GM18909 (cell line): ENCODE results near the gene BLTP3B.

ENCODE experiments used
- ATAC-seq: cut with Tn5 transposase; IDR thresholded peaks from one replicate; pipeline ENCODE4 v1.9.1; 2021; ENCODE audit warnings: mild to moderate bottlenecking; ENCODE audit not compliant: unreplicated experiment, poor library complexity

BLTP3B gene

DNA sequence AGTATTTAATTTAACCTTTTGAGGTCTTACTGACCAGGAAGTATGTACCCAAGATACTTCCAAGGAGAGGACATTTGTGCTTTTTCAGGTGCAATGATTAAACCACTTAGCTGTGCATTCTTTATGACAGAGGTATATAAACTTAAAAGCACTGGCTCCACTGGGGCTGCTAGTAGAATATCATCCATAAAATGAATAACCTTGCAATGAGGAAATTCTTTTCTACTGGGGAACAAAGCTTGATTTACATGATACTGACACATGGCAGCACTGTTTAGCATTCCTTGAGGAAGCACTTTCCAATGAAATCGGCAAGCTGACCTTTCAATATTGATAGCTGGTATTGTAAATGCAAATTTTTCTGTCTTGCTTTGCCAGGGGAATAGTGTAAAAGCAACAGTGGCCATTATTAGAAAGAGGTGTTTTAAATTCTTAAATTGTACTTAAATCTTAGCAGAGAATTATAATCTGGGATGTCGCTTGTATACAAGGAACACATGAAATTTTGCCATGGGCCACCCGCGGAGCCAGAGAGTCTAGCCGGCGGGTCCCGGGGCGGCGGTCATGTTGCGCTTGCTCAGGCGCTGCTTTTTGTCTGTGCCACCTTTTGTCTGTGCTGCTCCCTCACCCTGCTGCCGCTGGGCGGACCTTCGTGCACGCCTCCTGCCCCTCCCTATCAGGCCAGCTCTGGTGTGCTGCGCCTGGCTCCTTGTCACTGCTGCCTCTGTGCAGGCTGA lies 20.9 kb upstream of the BLTP3B start:
- ATAC-seq, result peak; percentile 98

DNA sequence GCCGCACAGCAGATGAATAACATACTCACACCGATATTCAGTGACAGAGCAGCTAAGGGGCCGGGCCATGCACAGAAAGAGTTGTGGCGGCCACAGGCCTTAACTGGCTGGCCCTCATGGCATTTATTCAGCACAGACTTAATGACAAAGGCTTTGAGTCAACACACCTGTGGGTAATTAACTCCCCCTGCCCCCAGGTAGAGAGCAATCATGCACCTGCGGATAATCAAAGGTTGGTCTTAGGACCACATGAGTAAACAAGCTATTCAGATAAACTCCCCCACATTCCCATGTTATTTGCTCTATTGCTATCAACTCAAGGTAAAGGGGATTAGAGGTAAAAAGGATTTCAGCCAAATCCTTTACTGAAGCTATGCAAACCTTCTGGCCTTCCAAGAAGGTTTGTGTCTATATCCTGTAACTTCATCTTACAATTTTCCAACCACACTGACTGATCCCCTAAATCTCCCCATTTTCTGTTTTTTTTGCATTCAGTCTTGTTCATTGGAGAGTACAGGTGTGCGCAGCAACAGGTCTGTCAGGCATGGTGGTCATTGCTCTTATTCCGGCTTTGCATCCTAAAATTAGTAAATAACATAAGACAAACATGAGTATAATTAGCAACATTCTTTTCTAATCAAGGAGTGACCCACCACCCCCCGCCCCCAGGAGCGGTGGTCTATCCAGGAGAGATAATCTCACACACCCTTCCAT lies 16.9 kb upstream of the BLTP3B start:
- no peak for ATAC-seq

DNA sequence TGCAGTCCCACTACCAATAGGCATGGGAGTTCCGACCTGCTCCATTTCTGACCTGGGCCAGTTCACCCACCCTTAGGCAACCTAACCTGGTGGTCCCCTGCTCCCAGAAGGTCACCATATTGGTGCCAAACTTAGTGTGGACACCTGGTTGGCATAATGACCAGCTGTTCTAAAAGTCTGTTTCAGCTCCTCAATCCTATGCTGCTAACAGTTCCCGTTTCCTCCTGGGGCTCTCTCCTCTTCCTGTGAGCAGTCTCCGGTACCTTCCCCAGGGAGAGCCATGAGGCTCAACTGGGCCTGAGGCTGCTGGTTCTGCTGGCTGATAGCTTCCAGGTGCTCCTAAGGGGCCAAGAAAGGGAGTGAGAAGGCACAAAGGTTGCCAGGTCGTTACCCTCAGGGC lies 15.9 kb upstream of the BLTP3B start:
- no peak for ATAC-seq

DNA sequence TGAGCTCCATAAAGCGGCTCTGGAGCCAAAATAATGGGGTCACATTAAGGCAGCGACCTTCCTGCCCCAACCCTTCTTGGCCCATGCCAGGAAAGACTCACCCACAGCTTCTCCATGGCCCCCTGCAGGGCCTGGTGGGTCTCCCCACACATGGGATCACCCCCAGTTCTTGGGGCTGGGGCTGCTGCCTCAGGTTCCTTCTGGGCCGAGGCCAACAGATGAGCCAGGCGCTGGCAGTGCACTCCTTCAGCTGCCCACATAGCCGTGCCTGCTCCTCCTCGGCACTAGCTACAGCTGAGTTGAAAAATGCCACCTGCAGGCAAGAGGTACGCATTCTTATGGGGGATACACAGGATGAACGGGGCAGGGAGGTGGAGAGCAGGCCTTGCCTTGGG lies 14.8 kb upstream of the BLTP3B start:
- no peak for ATAC-seq

DNA sequence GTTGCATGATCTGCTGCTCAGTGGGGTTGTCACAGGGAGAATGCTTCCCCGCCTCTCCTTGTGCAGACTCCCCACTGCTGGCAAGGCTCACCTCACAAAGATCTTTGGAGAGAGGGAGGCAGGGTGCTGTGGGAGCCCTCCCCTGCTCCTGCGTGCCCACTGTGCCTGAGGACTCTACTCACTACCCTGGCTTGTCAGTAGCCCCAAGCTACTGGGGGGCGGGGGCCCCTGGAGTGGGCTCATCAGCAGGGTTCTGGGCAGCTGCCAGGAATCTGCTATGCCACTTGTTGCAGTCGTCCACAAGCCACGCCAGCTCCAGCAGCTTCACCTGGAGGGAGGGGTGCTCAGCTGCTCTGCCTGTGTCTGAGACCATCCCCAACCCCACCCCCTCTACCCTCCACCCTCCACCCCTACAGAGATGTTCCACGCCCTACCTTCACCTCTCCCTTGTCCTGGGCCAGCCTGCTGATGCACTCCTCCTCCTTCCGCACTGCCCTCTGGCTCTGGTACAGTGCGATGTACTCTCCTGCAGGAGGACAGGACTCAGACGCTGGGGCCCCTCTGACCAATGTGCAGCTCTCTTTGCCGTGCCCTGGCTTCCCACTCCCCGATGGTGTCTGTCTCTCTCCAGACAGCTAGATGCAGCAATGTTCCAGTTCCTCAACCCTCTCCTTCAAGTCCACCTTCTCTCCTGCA lies 14.2 kb upstream of the BLTP3B start:
- no peak for ATAC-seq

DNA sequence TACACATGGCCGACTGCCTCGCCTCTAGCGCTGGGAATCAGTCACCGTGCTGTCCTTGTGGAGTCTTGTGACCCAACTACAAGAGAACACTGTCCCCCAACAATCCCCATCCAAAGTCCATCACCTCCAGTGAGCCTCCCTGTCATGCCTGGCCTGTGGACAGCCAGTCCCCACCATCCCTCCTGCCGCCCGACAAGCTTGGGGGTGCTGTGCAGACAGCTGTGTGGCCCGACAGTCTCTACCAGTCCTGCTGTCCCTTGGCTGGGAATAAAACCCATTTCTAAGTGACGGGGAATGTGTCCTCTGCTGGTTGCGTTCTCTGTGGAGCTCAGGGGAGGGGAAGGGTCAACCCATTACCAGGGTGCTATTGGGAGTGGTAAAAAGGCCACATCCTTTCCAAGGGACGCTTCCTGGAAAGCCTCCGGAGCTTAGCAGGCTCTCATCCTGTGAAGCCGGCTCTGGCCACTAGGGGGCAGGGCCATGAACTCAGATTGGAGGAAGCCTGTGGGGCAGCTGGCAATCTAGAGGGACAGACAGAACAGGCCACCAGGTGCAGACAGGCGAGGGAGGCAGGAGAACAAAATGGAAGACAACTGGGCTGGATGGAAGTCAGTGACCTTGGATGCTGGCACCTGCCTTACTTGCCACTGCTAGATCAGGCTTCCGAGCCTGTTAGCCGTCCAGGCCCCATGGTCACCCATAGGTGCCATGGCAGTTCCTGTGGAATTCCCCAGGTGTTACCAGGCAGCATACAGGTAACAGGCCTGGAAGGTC lies 12.0 kb upstream of the BLTP3B start:
- peak; percentile 72 for ATAC-seq

DNA sequence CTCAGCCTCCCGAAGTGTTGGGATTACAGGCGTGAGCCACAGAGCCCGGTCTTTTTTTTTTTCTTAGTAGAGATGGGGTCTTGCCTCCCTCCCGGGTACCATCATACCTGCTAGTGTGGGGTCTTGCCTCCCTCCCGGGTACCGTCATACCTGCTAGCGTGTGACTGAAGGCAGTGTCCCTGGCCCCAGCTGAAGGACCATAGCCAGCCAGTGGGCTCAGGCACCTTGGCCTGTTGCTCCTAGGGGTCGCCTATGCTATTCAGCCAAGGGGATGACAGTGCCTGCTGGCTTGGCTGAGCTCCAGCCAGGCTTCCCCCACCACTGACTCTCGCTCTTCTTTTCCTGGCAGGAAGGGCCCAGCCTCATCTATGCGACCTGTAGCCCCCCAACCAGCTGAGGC lies 10.5 kb upstream of the BLTP3B start:
- ATAC-seq, result no peak

DNA sequence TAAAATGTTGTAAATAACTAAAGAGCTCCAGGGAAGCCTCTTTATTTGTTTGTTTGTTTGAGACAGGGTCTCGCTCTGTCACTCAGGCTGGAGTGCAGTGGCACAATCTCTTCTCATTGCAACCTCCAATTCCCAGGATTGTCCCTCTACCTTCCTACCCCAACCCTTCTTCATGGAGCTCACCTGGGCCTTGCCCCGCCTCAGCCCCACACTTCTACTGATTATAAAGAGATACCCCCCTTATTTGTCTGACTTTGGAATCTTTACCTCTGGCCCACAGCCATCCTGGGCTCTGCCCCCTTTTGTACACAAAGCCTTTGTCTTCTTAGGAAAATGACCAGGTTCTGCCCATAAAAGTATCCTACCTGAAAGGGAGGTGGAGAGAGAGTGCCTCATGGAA lies 9.1 kb upstream of the BLTP3B start:
- ATAC-seq, result no peak

DNA sequence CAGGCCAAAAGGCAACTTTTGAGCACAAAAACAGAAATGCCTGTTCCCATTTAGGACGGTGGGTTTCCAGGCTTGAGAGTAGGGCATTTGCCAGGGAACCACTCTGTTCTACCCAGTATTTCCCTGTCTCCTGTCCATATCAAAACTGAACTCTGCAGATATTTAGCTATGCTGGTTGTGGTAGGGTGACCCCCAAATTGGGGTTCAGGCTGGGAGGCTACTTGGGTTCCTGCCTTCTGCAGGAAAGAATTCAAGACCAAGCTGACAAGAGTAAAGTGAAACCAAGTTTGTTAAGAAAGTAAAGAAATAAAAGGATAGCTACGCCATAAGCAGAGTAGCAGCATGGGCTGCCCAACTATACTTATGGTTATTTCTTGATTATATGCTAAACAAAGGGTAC lies 3.6 kb upstream of the BLTP3B start:
- ATAC-seq, result no peak

DNA sequence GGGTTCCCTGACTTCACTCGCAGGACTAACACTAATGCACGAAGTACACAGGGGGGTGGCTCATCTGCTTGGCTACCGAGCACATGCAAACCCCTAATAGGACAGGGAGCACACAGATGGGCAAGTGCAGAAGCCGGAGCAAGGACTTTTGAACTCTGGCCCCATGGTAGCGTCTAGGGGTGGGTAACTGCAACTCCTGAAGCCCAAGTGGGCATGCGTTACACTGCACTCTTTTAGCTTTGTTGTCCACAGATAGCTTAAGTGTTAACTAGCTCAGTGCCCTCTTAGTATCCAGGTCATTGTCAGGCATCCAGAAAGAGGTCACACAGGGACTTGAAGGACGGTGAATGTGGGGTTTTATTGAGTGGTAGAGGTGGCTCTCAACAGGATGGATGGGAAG lies 3.0 kb upstream of the BLTP3B start:
- no peak for ATAC-seq

DNA sequence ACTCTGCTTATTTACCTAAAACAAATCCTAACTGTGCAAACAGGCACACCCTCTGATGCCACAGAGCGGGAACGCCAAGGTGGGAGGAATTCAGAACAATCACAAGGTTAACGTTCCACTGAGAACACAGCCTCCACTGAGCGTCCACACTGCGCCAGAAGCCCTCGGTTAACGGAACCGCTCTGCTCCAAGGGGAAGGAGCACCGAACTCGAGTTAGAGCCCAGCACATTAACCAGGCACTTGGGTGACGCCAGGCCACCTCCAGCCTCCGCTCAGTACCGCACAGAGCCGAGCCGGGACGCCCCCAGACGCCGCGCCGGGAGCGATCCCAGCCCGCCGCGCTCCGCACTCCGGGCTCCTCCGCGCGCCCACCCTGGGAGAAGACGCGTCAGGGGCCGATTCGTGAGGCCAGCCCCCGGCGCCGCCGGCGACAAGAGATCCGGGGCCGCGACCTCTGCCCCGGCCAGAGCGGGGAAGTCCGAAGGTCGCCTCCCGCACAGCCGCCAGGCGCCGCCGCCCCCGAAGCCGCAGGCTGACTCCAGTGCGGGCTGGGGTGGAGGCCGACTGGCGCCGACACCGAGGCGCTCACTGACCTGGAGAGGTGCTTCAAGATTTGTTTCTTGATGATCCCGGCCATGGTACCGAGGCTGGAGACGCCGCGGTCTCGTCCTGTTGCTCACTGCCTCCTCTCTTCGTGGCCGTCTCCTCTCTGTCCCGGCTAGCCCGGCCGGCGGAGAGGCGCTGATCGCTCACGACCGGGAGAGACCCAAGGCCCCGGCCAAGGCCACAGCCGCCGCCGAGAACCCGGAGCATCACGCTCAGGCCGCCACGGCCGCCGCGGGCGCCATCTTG lies 450 bp downstream of the BLTP3B start:
- peak; percentile 49 for ATAC-seq

DNA sequence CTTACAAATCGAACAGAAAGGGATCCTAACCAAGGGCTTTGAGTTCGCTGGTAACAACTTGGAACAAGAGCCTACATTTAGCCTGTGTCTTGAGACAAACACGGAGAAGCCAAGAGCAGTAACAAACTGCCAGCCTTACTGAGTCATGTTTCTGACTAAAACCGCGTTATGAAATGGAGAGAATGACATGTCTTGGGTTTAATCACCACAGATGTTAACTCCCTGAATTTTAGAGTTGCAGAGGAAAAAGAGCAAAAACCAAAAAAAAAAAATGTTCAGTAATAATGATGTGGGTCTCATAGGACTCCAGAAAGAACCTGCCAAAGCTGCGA lies 1.0 kb downstream of the BLTP3B start:
- peak; percentile 31 for ATAC-seq

DNA sequence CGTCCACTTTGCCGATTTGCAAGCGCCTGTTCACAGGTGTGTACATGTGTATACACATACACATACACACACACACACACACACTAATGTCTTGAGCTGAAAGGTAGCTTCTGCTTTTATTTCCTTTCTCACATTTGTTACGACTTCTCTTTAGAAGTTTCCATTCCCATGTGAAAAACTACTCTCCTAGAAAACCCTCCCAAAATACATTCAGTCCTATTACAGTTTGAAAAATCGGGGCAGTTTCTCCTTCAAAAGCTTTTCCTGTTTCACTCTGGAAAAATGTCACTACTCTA lies 3.9 kb downstream of the BLTP3B start:
- no peak for ATAC-seq

DNA sequence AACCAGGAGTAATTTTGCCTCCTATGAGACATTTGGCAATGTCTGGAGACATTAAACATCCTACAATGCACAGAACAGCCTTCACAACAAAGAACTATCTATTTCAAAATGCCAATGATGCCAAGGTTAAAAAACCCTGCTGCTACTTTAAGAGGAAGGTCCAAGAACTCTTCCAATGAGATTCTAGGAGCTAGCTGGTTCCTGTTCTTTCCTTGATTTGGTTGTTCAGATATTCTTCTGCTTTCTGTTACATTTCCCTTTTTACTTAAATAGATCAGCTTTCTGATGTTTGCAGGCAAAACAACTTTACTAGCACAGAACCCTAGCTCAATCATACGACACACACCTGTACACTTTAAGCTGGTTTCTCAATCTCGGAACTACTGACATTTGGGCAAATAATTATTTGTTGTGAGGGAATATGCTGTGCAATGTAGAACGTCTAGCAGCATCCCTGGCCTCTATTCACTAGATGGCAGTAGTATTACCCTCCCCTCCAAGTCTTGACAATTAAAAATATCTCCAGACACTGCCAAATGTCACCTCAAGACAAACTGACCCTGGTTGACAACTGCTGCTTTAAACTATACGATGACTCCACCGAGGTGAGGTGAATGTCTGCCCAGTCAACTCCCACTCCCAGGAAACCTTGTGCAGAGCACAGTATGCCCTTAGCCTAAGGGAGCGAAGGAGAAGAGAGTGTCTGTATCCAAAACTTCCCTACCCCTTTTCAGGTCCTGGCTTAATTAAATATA lies 4.4 kb downstream of the BLTP3B start:
- peak; percentile 29 for ATAC-seq

DNA sequence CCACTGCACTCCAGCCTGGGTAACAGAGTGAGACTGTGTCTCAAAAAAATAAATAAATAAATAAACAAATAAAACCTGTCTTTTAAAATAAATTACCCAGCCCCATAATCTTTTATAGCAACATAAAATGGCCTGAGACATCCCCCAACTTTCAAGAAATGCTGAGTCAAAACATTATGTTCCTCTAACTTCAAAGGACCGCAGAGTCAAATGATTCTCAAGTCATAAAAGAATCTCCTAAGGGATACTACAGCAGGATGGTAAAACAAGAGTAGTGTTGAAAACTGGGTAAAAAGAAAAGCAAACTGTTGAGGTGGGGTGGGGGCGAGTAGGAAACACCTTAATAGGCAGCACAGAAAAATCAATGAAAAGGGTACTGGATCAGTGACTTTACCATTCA lies 9.5 kb downstream of the BLTP3B start:
- no peak for ATAC-seq

DNA sequence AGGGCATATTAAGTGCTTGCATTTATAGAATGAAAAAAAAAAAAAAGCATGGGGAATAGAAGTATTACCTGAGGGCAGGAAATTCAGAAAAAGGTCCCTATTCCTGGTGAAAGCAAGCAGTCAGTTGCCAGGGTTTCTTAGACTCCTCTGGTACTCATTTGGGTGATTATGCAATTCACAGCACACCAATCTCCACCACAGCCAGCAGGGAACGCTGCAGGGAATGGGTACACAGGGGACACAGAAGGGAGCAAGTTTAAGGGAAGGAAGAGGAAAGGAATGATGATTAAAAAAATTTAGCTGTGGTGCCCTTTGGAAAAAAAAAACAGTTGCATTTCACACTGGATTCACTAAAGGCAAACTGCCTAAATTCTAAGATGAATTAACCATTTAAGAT lies 14.2 kb downstream of the BLTP3B start:
- no peak for ATAC-seq

DNA sequence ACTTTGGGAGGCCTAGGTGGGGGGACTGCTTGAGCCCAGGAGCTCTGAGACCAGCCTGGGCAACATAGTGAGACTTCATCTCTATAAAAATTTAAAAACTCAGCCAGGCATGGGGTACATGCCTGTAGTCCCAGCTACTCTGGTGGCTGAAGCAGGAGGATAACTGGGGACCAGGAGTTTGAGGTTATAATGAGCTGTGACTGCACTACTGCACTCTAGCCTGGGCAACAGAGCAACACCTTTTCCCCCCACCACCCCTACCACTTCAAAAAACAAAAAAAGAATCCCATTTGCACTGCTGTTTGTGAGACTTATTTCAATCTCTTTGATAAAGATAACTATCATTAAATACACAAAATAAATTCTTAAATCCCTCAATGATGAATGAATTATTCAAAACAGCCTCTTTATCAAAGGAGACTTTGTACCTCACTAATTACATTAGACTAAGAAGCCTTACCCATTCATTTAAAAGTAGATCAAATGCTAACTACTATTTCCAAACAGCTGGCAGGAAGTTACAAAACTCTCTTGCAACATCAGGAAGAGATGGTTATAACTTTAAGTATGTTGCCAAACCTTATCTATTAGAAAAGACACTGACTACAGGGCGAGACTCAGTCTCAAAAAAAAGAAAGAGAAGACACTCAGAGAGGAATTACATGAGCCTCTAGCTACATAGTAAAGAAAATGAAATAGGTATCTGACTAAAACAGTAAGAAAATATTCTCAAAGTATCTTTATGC lies 14.7 kb downstream of the BLTP3B start:
- no peak for ATAC-seq

DNA sequence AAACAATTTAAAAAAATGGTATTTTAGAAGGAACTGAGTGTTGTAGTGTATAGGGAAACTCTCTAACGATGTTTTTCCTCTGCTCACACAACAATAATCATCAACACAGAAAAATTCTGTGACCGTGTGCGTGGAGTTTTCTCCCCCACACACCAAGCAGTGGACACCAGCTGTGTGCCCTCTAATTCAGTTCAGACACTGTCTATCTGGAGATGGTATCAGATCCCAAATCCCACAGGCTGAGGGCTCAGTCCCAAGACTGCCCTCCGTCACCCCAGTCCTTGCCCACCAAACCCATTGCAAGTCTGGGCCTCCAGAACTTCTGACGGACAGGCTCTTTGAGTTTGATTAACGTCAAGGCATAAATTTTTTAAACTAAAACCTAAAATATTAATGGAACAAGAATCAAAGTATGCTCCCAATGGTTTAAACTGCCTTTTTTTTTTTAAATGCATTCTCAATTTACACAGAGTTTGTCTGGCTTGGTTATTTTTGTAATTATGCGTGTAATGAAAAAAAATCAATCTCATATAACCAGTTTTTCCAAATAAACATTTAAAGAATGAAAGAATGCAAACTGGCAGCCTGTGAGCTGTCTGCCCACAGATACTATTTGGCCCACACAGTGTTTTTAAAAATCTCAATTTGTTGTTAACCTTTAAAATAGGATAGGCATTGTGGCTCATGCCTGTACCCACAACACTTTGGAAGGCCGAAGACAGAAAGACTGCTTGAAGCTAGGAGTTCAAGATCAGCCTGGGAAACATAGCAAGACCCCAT lies 19.2 kb downstream of the BLTP3B start:
- ATAC-seq, result no peak
